HepG2 (cell line): Measurements from ENCODE around the gene FBXO5. TPM values are rescaled to one million over a fixed set of nuclear protein-coding genes. Genes with fewer than 3 reads are reported as not detected.

ENCODE experiments used
- ATAC-seq: fragments of 200-7000 bp; cut with Tn5 transposase; 3 replicates; pipeline ENCODE4 v1.9.1; 2020; ENCODE audit warnings: mild to moderate bottlenecking, moderate library complexity
- BruUV-seq: library from RNA; stranded (reverse); fragments of 400-500 nt; replicated peaks from 2 replicates; lab custom pipeline; 2021; lab: Mats Ljungman, UMichigan
- CTCF ChIA-PET: fragments of 300-600 bp; formaldehyde crosslinking; extraction: SDS; loops from one replicate; lab custom pipeline; 2021; ENCODE audit warnings: low total read pairs, inconsistent platforms, low intra/inter-chr PET ratio; lab: Yijun Ruan, JAX
- POLR2A ChIA-PET: fragments of 350-600 bp; sonication (Branson Sonifier 250); formaldehyde crosslinking; loops from one replicate; lab custom pipeline; 2020; ENCODE audit warnings: antibody characterized with exemption, inconsistent platforms; lab: Yijun Ruan, JAX
- DNase-seq: peaks from one replicate; pipeline ENCODE4 v3.0.0-alpha.2; 2015; ENCODE audit warnings: low spot score
- FAIRE-seq: peaks from 3 replicates; lab custom pipeline; 2011; peaks lifted over from hg19 to GRCh38; lab: Jason Lieb, UNC
- H2AFZ ChIP-seq: one replicate; pipeline ENCODE4 v1.6.1; 2011; ENCODE audit warnings: low read length, inconsistent platforms
- H3K27ac ChIP-seq: fragments of 300-600 bp; 3 replicates; pipeline ENCODE4 v1.8.0; 2011; ENCODE audit warnings: mixed run types, mild to moderate bottlenecking, mixed read lengths, low read length, inconsistent platforms; ENCODE audit not compliant: insufficient read depth; ENCODE audit errors: extremely low read length
- H3K27me3 ChIP-seq, 2 experiments: fragments of 200-600 bp in 1 of 2; 2 replicates in 1 of 2; 3 replicates in 1 of 2; pipeline versions ENCODE4 v1.6.0 to v1.8.0; 2011; ENCODE audit warnings: low read length in 2 of 2, mild to moderate bottlenecking in 2 of 2, moderate library complexity in 2 of 2, inconsistent platforms in 1 of 2; ENCODE audit not compliant: insufficient read depth in 2 of 2, control insufficient read depth in 1 of 2
- H3K36me3 ChIP-seq, 2 experiments: fragments of 200-600 bp in 1 of 2; replicated peaks in 1 of 2; 2 replicates in 1 of 2; 3 replicates in 1 of 2; pipeline versions ENCODE4 v1.5.1 to v1.8.0; 2011; ENCODE audit warnings: low read length in 2 of 2, inconsistent platforms in 1 of 2; ENCODE audit not compliant: insufficient read depth in 2 of 2, control insufficient read depth in 1 of 2
- H3K4me1 ChIP-seq: 2 replicates; pipeline ENCODE4 v1.5.1; 2012; ENCODE audit warnings: low read length, inconsistent platforms; ENCODE audit not compliant: insufficient read depth
- H3K4me2 ChIP-seq: 2 replicates; pipeline ENCODE4 v1.6.0; 2011; ENCODE audit warnings: low read depth, low read length, inconsistent platforms
- H3K4me3 ChIP-seq, 3 experiments: fragments of 200-600 bp in 1 of 3; sonication (generic), shearing (Covaris generic) in 1 of 3; replicated peaks in 1 of 3; 2 replicates each; pipeline ENCODE4 v1.5.1; 2011 to 2016; ENCODE audit warnings: low read length in 3 of 3, inconsistent platforms in 2 of 3, low read depth in 2 of 3, mild to moderate bottlenecking in 2 of 3, control low read depth in 1 of 3, mixed read lengths in 1 of 3; ENCODE audit not compliant: insufficient read depth in 1 of 3
- H3K79me2 ChIP-seq: one replicate; pipeline ENCODE4 v1.6.1; 2011; ENCODE audit warnings: low read length, inconsistent platforms; ENCODE audit not compliant: insufficient read depth
- H3K9ac ChIP-seq: 2 replicates; pipeline ENCODE4 v1.6.0; 2011; ENCODE audit warnings: mild to moderate bottlenecking, low read depth, low read length, inconsistent platforms; ENCODE audit not compliant: insufficient read depth
- H3K9me3 ChIP-seq: 2 replicates; pipeline ENCODE4 v1.5.1; 2012; ENCODE audit warnings: mild to moderate bottlenecking, low read length
- H4K20me1 ChIP-seq: 2 replicates; pipeline ENCODE4 v1.6.0; 2011; ENCODE audit warnings: inconsistent platforms, mild to moderate bottlenecking, low read length, moderate library complexity; ENCODE audit not compliant: insufficient read depth
- CHCHD3 ChIP-seq: sonication (generic); formaldehyde crosslinking; IDR thresholded peaks from 2 replicates; pipeline ENCODE4 v1.8.0; 2022; ENCODE audit warnings: mild to moderate bottlenecking, missing genetic modification reagents, moderate library complexity
- ISL2 ChIP-seq: sonication (generic); formaldehyde crosslinking; IDR thresholded peaks from 2 replicates; pipeline ENCODE4 v1.5.0; 2020; ENCODE audit warnings: missing genetic modification reagents
- KLF15 ChIP-seq: sonication (generic); formaldehyde crosslinking; IDR thresholded peaks from 2 replicates; pipeline ENCODE4 v1.8.1; 2023; ENCODE audit warnings: borderline replicate concordance, mild to moderate bottlenecking, inconsistent platforms, missing genetic modification reagents, mixed read lengths
- RFXAP ChIP-seq: sonication (generic); formaldehyde crosslinking; IDR thresholded peaks from 2 replicates; pipeline ENCODE4 v1.4.0; 2020; ENCODE audit warnings: missing genetic modification reagents, borderline replicate concordance
- RXRB ChIP-seq: IDR thresholded peaks from 2 replicates; pipeline ENCODE4 v1.6.1; 2016; ENCODE audit warnings: borderline replicate concordance, missing genetic modification reagents, missing compliant biosample characterization
- SOX5 ChIP-seq: IDR thresholded peaks from 2 replicates; pipeline ENCODE4 v1.6.1; 2016; ENCODE audit warnings: borderline replicate concordance
- THYN1 ChIP-seq: sonication (generic); formaldehyde crosslinking; IDR thresholded peaks from 2 replicates; pipeline ENCODE4 v1.8.1; 2023; ENCODE audit warnings: low read depth, mild to moderate bottlenecking, moderate library complexity, missing genetic modification reagents, borderline replicate concordance
- U2AF2 ChIP-seq: fragments of 200-400 bp; formaldehyde crosslinking; IDR thresholded peaks from 2 replicates; pipeline ENCODE4 v1.6.1; 2017; ENCODE audit warnings: low read depth, mild to moderate bottlenecking, low read length
- ZBTB20 ChIP-seq: sonication (generic); formaldehyde crosslinking; IDR thresholded peaks from 2 replicates; pipeline ENCODE4 v1.8.1; 2023; ENCODE audit warnings: missing genetic modification reagents, low read depth, mild to moderate bottlenecking, borderline replicate concordance
- ZNF484 ChIP-seq: sonication (generic); formaldehyde crosslinking; IDR thresholded peaks from 2 replicates; pipeline ENCODE4 v1.5.1; 2020; ENCODE audit warnings: mild to moderate bottlenecking, low read depth, missing genetic modification reagents, borderline replicate concordance
- ZNF619 ChIP-seq: sonication (generic); formaldehyde crosslinking; IDR thresholded peaks from 2 replicates; pipeline ENCODE4 v1.4.0; 2020; ENCODE audit warnings: mild to moderate bottlenecking, missing genetic modification reagents
- ZNF883 ChIP-seq: sonication (generic); formaldehyde crosslinking; IDR thresholded peaks from 2 replicates; pipeline ENCODE4 v1.5.1; 2020; ENCODE audit warnings: mild to moderate bottlenecking, missing genetic modification reagents; ENCODE audit errors: not compliant biosample characterization
- in situ Hi-C: cut with HindIII; loops from 2 replicates; pipeline ENCODE4 v1.10.0; 2017; ENCODE audit warnings: low pct_unique_long_range_greater_than_20kb; ENCODE audit not compliant: extremely low pct_ligation_motif_present
- intact Hi-C: fragments of 100-400 bp; cut with micrococcal nuclease; formaldehyde crosslinking; loops from one replicate; pipeline ENCODE4 v1.10.0; 2022; ENCODE audit not compliant: unreplicated experiment
- polyA plus RNA-seq, 8 experiments: library from polyadenylated mRNA; depleted of rRNA in 3 of 8; stranded (reverse) in 7 of 8; unstranded in 1 of 8; fragments of >200 nt; fragmentation: Illumina TruSeq in 4 of 8; extraction: Trizol in 4 of 8; gene quantifications; 2 replicates each; pipeline versions ENCODE4 v1.2.1 to v1.2.3, GENCODE V29; 2011 to 2016; ENCODE audit warnings: low read depth in 4 of 8, missing spikeins in 1 of 8, mixed read lengths in 1 of 8; ENCODE audit not compliant: insufficient read depth in 1 of 8
- total RNA-seq, 5 experiments: library from RNA; depleted of rRNA; stranded (reverse); fragments of >200 nt; fragmentation: Illumina TruSeq; extraction: Trizol; gene quantifications; 2 replicates each; pipeline ENCODE4 v1.2.3, GENCODE V29; 2016; ENCODE audit warnings: low read depth in 1 of 5
- TF ChIP-seq, protein P1 (sequence below): sonication (generic); formaldehyde crosslinking; IDR thresholded peaks from 2 replicates; pipeline ENCODE4 v1.8.1; 2023; ENCODE audit warnings: mild to moderate bottlenecking, missing genetic modification reagents
- TF ChIP-seq, protein P2 (sequence below): sonication (generic); formaldehyde crosslinking; IDR thresholded peaks from 2 replicates; pipeline ENCODE4 v1.5.1; 2020; ENCODE audit warnings: missing genetic modification reagents, mild to moderate bottlenecking, borderline replicate concordance
- TF ChIP-seq, protein P3 (sequence below), 2 experiments: fragments of 450-650 bp in 1 of 2; sonication (generic) in 1 of 2; formaldehyde crosslinking in 1 of 2; IDR thresholded peaks; 2 replicates each; pipeline versions ENCODE4 v1.6.1 to v1.8.0; 2016 to 2022; ENCODE audit warnings: antibody characterized with exemption in 1 of 2, mild to moderate bottlenecking in 1 of 2, missing genetic modification reagents in 1 of 2

The FBXO5 gene
- total and polyA plus RNA-seq, 2 of the 13 experiments (the other 11 are each of a cell fraction or from before 2014, with no cell fraction given), result 15.8 to 41.5 TPM

DNA sequence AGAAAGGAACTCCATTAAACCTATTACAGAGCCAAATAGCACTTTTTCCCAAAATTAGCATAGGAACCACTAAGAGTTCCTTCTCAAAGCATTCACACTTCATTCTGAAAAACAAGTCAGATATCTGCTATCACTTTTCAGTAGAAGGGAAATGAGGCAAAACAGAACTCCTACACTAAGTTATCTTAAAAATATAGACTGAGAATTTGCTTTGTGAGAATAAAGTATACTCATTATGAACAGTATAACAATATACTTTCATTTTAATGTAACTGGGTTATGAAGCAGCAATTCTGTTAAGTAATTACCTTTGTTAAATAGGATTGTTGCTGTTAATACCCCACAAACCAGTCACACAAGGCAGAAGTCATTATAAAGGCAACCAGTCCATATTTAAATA is 11.0 kb upstream of the FBXO5 start:
- peaks cover 12 to 63% of the 10 kb centered on the region in 2 experiments for H3K36me3 ChIP-seq
- BruUV-seq, result no TSS peak
- TF ChIP-seq, protein P1, sequence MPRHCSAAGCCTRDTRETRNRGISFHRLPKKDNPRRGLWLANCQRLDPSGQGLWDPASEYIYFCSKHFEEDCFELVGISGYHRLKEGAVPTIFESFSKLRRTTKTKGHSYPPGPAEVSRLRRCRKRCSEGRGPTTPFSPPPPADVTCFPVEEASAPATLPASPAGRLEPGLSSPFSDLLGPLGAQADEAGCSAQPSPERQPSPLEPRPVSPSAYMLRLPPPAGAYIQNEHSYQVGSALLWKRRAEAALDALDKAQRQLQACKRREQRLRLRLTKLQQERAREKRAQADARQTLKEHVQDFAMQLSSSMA (CRISPR knock-in tag), result no peak
- no peak for TF ChIP-seq RXRB (CRISPR knock-in tag)
- TF ChIP-seq SOX5 (CRISPR knock-in tag), result no peak
- TF ChIP-seq ZBTB20 (CRISPR knock-in tag), result no peak
- no peak for TF ChIP-seq CHCHD3 (CRISPR knock-in tag)
- TF ChIP-seq U2AF2, result no peak
- TF ChIP-seq ISL2 (CRISPR knock-in tag), result no peak
- TF ChIP-seq, protein P2, sequence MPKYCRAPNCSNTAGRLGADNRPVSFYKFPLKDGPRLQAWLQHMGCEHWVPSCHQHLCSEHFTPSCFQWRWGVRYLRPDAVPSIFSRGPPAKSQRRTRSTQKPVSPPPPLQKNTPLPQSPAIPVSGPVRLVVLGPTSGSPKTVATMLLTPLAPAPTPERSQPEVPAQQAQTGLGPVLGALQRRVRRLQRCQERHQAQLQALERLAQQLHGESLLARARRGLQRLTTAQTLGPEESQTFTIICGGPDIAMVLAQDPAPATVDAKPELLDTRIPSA (CRISPR knock-in tag), result no peak
- TF ChIP-seq THYN1, result no peak
- TF ChIP-seq KLF15 (CRISPR knock-in tag), result no peak
- TF ChIP-seq ZNF484 (CRISPR knock-in tag), result no peak
- no peak for TF ChIP-seq ZNF619 (CRISPR knock-in tag)
- TF ChIP-seq ZNF883 (CRISPR knock-in tag), result no peak
- TF ChIP-seq RFXAP, result no peak
- TF ChIP-seq, protein P3, sequence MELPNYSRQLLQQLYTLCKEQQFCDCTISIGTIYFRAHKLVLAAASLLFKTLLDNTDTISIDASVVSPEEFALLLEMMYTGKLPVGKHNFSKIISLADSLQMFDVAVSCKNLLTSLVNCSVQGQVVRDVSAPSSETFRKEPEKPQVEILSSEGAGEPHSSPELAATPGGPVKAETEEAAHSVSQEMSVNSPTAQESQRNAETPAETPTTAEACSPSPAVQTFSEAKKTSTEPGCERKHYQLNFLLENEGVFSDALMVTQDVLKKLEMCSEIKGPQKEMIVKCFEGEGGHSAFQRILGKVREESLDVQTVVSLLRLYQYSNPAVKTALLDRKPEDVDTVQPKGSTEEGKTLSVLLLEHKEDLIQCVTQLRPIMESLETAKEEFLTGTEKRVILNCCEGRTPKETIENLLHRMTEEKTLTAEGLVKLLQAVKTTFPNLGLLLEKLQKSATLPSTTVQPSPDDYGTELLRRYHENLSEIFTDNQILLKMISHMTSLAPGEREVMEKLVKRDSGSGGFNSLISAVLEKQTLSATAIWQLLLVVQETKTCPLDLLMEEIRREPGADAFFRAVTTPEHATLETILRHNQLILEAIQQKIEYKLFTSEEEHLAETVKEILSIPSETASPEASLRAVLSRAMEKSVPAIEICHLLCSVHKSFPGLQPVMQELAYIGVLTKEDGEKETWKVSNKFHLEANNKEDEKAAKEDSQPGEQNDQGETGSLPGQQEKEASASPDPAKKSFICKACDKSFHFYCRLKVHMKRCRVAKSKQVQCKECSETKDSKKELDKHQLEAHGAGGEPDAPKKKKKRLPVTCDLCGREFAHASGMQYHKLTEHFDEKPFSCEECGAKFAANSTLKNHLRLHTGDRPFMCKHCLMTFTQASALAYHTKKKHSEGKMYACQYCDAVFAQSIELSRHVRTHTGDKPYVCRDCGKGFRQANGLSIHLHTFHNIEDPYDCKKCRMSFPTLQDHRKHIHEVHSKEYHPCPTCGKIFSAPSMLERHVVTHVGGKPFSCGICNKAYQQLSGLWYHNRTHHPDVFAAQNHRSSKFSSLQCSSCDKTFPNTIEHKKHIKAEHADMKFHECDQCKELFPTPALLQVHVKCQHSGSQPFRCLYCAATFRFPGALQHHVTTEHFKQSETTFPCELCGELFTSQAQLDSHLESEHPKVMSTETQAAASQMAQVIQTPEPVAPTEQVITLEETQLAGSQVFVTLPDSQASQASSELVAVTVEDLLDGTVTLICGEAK (IDR thresholded peaks at IDR 0.05), result no peak
- TF ChIP-seq, protein P3 (CRISPR knock-in tag; IDR thresholded peaks at IDR 0.05), result no peak

More for the DNA sequence above, 11.0 kb upstream of the FBXO5 start:
- H3K9ac ChIP-seq, result no peak overlapping the region
- in situ Hi-C loops (loop anchor here (25.0 kb wide), 1 partner anchor 707 kb away; no protein-coding TSS in a partner anchor), intact Hi-C loops (no loop called here)
- peaks cover 5% of the 10 kb centered on the region; the same call in 1 of the 2 replicates for H4K20me1 ChIP-seq
- FAIRE-seq (no peak), ATAC-seq (no peak), DNase-seq (no peak)
- no peak overlapping the region for H3K27ac ChIP-seq
- H3K9me3 ChIP-seq, result no peaks in the 10 kb centered on the region
- no peaks in the 10 kb centered on the region for H3K27me3 ChIP-seq
- no peaks in the 10 kb centered on the region for H3K4me1 ChIP-seq
- H3K4me3 ChIP-seq, result no peak overlapping the region
- no peak overlapping the region for H2AFZ ChIP-seq
- peaks cover 56% of the 10 kb centered on the region for H3K79me2 ChIP-seq
- ChIA-PET POLR2A (no interaction called here), CTCF (interaction anchor here (1.2 kb wide), 1 partner anchor 40 kb away, joined by 3 read pairs; no protein-coding TSS in a partner anchor)
- H3K4me2 ChIP-seq, result no peak overlapping the region
